PC-3 (cell line): Measurements from ENCODE around the gene HLA-DPA1.

Experiments used
- EZH2 ChIP-seq: fragments of 300-600 bp; sonication (generic); IDR thresholded peaks from one replicate; pipeline ENCODE4 v1.6.1; 2017; ENCODE audit warnings: antibody characterized with exemption, mild to moderate bottlenecking, low read length; ENCODE audit not compliant: unreplicated experiment
- TF ChIP-seq, protein P1 (sequence below): fragments of 300-600 bp; sonication (generic); conservative IDR thresholded peaks from 2 replicates; pipeline ENCODE4 v1.5.1; 2017; ENCODE audit warnings: antibody characterized with exemption, low read depth, mild to moderate bottlenecking, low read length

DNA sequence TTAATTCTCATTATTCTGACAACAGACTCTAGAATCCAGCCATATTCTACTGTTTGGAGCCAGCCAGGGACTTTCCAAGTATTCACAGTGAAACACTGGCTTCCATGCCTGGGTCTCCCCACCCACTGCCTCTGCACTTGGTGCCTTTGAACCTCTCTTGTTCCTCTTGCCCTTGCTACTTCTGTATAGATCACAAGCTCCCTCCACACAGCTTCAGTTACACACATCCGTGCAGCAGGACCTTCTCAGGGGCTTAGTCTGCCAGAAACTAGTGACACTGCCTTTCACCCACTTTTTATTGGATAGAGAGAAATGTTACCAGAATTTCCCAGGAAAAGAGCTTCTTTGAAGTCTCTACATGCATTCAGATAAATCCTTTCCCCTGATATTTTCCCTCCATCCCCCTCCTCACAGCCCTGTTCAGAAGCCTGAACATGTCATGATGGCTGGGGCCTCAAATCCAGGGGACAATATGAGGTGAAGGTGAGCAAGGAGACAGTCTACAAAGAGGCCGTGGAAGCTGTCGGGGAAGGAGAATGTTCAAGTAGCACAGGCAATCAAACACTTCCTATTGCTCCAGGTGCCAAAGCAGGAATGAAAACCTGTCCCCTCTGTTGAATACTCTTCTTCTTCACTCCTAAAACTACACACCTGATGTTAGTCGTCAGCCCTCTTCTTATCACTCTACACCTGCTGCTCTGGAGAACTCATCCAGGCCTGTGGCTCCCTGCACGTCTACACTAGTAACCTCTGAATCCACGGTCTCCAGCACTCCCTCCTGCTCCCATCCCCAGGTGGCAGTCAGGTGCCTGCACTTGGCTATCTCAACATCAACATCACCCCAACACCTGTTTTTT, 43.9 kb downstream of the HLA-DPA1 start:
- TF ChIP-seq, protein P1, sequence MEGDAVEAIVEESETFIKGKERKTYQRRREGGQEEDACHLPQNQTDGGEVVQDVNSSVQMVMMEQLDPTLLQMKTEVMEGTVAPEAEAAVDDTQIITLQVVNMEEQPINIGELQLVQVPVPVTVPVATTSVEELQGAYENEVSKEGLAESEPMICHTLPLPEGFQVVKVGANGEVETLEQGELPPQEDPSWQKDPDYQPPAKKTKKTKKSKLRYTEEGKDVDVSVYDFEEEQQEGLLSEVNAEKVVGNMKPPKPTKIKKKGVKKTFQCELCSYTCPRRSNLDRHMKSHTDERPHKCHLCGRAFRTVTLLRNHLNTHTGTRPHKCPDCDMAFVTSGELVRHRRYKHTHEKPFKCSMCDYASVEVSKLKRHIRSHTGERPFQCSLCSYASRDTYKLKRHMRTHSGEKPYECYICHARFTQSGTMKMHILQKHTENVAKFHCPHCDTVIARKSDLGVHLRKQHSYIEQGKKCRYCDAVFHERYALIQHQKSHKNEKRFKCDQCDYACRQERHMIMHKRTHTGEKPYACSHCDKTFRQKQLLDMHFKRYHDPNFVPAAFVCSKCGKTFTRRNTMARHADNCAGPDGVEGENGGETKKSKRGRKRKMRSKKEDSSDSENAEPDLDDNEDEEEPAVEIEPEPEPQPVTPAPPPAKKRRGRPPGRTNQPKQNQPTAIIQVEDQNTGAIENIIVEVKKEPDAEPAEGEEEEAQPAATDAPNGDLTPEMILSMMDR = no peak
- TF ChIP-seq EZH2 = no peak
